Parathyroid adenoma (tissue), 2 donors: ENCODE data around the gene PAGE5.

Experiments used
- H2AFZ ChIP-seq: fragments of 300-600 bp; sonication (generic); one replicate; pipeline ENCODE4 v1.7.0; 2017; ENCODE audit warnings: antibody characterized with exemption, mild to moderate bottlenecking
- H3K27ac ChIP-seq: fragments of 300-600 bp; sonication (generic); one replicate; pipeline ENCODE4 v1.7.0; 2017
- H3K27me3 ChIP-seq: fragments of 300-600 bp; sonication (generic); one replicate; pipeline ENCODE4 v1.7.0; 2017; ENCODE audit warnings: low read length; ENCODE audit not compliant: control insufficient read depth, insufficient read depth
- H3K36me3 ChIP-seq: fragments of 300-600 bp; sonication (generic); one replicate; pipeline ENCODE4 v1.7.0; 2017; ENCODE audit warnings: low read length; ENCODE audit not compliant: control insufficient read depth, insufficient read depth
- H3K4me1 ChIP-seq: fragments of 300-600 bp; sonication (generic); one replicate; pipeline ENCODE4 v1.7.0; 2017; ENCODE audit warnings: control low read depth
- H3K4me2 ChIP-seq: fragments of 300-600 bp; sonication (generic); one replicate; pipeline ENCODE4 v1.7.0; 2017; ENCODE audit warnings: low read length
- H3K4me3 ChIP-seq: fragments of 300-600 bp; sonication (generic); one replicate; pipeline ENCODE4 v1.7.0; 2017; ENCODE audit warnings: low read depth, low read length
- H3K79me2 ChIP-seq: fragments of 300-600 bp; sonication (generic); one replicate; pipeline ENCODE4 v1.7.0; 2017; ENCODE audit warnings: control low read depth
- H3K9ac ChIP-seq: fragments of 300-600 bp; sonication (generic); one replicate; pipeline ENCODE4 v1.7.0; 2017; ENCODE audit warnings: mild to moderate bottlenecking
- H3K9me3 ChIP-seq: fragments of 300-600 bp; sonication (generic); one replicate; pipeline ENCODE4 v1.7.0; 2017; ENCODE audit warnings: low read length; ENCODE audit not compliant: control insufficient read depth
- CTCF ChIP-seq: fragments of 300-600 bp; sonication (generic); IDR thresholded peaks from one replicate; pipeline ENCODE4 v1.7.0; 2017; ENCODE audit warnings: antibody characterized with exemption, mild to moderate bottlenecking
- donor health status: primary hyperparathyroidism.

Gene PAGE5, protein sequence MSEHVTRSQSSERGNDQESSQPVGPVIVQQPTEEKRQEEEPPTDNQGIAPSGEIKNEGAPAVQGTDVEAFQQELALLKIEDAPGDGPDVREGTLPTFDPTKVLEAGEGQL

GRCh38 chrX:55220119-55220794 is at the start of gene PAGE5:
Gene PAGE5, plus strand, starts transcription at chrX:55220346. Its CDS starts 1,037 bp downstream, at chrX:55221383.
- Histone ChIP-seq H2AFZ (no peak within 1 kb of the TSS), H3K79me2 (no peaks in the 10 kb centered on the region), H3K36me3 (no peaks in the 10 kb centered on the region), H3K27me3 (no peaks in the 10 kb centered on the region), H3K4me3 (no peak within 1 kb of the TSS), H3K9ac (no peak within 1 kb of the TSS), H3K9me3 (no peaks in the 10 kb centered on the region), H3K27ac (no peak within 1 kb of the TSS), H3K4me1 (no peaks in the 10 kb centered on the region), H3K4me2 (no peak within 1 kb of the TSS)
- TF ChIP-seq CTCF: no peak

DNA sequence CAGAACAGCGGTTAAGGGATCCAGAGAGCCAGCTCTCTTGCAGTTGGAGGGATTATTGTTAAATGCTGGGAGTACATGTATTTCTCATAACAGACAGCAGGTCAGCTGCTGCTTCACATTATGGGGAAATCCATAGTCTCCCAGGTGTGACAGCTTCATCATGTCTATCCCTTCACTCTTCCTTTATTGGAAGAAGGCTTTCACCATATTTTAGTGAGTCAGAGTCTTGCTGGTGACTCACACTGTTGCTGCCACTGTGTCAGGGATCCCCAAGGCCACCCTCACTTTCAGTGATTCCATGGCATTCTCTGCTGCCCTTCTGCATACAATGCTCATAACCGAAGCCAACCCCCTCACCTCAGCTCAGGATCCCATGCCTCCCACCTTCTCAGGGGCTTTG is 32.9 kb upstream of the PAGE5 start:
- Histone ChIP-seq H3K27ac (no peak overlapping the region), H3K79me2 (no peaks in the 10 kb centered on the region), H3K4me3 (no peak overlapping the region), H2AFZ (no peak overlapping the region), H3K9me3 (no peaks in the 10 kb centered on the region), H3K27me3 (no peaks in the 10 kb centered on the region), H3K4me1 (no peaks in the 10 kb centered on the region), H3K36me3 (no peaks in the 10 kb centered on the region), H3K9ac (no peak overlapping the region), H3K4me2 (no peak overlapping the region)
- no peak for TF ChIP-seq CTCF

DNA sequence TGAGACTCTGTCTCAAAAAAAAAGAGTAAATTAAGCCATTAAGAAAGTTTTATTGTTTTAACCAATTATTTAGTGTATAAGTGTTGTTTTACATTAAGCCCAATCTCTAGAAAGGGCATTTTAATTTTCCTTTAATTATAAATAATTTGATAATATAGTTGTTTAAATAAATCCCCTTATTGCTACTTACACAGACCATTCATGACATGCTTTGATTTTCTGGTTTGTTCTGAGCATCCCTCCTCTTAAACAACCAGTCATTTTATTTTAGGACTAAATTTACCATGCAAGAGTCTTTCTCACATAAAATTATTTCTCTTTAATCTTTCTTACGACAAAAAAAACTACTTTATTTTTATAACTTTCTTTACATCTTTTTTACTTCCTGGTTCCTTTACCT is 23.5 kb upstream of the PAGE5 start:
- Histone ChIP-seq H3K27me3 (no peaks in the 10 kb centered on the region), H3K79me2 (no peaks in the 10 kb centered on the region), H3K4me3 (no peak overlapping the region), H3K27ac (no peak overlapping the region), H3K36me3 (no peaks in the 10 kb centered on the region), H3K9me3 (no peaks in the 10 kb centered on the region), H3K4me2 (no peak overlapping the region), H3K4me1 (no peaks in the 10 kb centered on the region), H3K9ac (no peak overlapping the region), H2AFZ (no peak overlapping the region)
- TF ChIP-seq CTCF: no peak

DNA sequence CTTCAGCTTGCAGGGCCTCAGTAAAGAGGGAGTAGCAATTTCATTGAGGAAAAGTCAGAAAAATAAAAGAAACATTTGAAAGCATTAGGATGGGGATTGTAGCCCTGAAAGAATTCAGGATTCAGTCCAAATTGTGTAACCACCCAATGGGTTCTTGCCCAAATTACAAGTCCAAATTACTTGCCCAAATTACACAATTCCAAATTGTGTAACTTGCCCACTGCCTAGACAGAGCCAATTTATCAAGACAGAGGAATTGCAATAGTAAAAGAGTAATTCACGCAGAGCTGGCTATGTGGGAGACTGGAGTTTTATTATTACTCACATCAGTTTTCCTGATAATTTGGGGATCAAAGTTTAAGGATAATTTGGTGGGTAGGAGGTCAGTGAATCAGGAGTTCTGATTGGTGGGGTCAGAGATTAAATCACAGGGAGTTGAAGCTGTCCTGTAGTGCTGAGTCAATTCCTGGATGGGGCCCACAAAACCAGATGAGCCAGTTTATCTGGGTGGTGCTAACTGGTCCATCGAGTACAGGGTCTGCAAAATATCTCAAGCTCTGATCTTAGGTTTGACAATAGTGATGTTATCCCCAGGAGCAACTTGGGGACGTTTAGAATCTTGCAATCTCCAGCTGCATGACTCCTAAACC is 18.1 kb upstream of the PAGE5 start:
- Histone ChIP-seq H3K27me3 (no peaks in the 10 kb centered on the region), H3K36me3 (no peaks in the 10 kb centered on the region), H2AFZ (no peak overlapping the region), H3K4me2 (no peak overlapping the region), H3K27ac (no peak overlapping the region), H3K9me3 (no peaks in the 10 kb centered on the region), H3K4me1 (no peaks in the 10 kb centered on the region), H3K79me2 (no peaks in the 10 kb centered on the region), H3K4me3 (no peak overlapping the region), H3K9ac (no peak overlapping the region)
- TF ChIP-seq CTCF: no peak
